Measurements from ENCODE around the gene HOXD9. TPM values are rescaled to one million over a fixed set of nuclear protein-coding genes. Genes with fewer than 3 reads are reported as not detected.

The HOXD9 gene
- polyA plus RNA-seq, 1 donor from 2014 or later = not detected

GRCh38 chr2:176124110-176124946, 1.8 kb downstream of the HOXD9 start:
- Histone ChIP-seq H3K36me3 (ENCODE audit: insufficient read depth, low read length) (no peaks in the 10 kb centered on the region), H3K9ac (ENCODE audit: low read length) (no peak overlapping the region), H3K27me3 (ENCODE audit: insufficient read depth, low read depth, low read length) (peaks cover 100% of the 10 kb centered on the region), H4K20me1 (ENCODE audit: insufficient read depth) (no peaks in the 10 kb centered on the region), H3K9me2 (ENCODE audit: insufficient read depth, low read length) (no peaks in the 10 kb centered on the region), H3K4me2 (ENCODE audit: low read length) (no peak overlapping the region), H3K79me2 (replicated peaks; ENCODE audit: insufficient read depth, low read length) (no peaks in the 10 kb centered on the region), H3F3A (ENCODE audit: insufficient read depth, low read length, poor library complexity, severe bottlenecking) (no peaks in the 10 kb centered on the region), H3K9me3 (ENCODE audit: low read length) (no peaks in the 10 kb centered on the region), H3K4me3 (ENCODE audit: low read length) (no peak overlapping the region), H3K27ac (ENCODE audit: low read length) (no peak overlapping the region), H2AFZ (ENCODE audit: low read depth, low read length) (no peak overlapping the region)
- TF ChIP-seq EZH2 (IDR thresholded peaks at IDR 0.05; ENCODE audit: borderline replicate concordance, insufficient read depth, low read length, poor library complexity, severe bottlenecking) (peak; percentile 22), TAF1 (IDR thresholded peaks at IDR 0.05; ENCODE audit: low read depth) (no peak)

GRCh38 chr2:176124947-176125771, 2.6 kb downstream of the HOXD9 start:
- Histone ChIP-seq H3K79me2 (replicated peaks; ENCODE audit: insufficient read depth, low read length) (no peaks in the 10 kb centered on the region), H3K27ac (ENCODE audit: low read length) (no peak overlapping the region), H2AFZ (ENCODE audit: low read depth, low read length) (no peak overlapping the region), H3K9ac (ENCODE audit: low read length) (no peak overlapping the region), H3K9me2 (ENCODE audit: insufficient read depth, low read length) (no peaks in the 10 kb centered on the region), H3K9me3 (ENCODE audit: low read length) (no peaks in the 10 kb centered on the region), H3F3A (ENCODE audit: insufficient read depth, low read length, poor library complexity, severe bottlenecking) (no peaks in the 10 kb centered on the region), H4K20me1 (ENCODE audit: insufficient read depth) (no peaks in the 10 kb centered on the region), H3K36me3 (ENCODE audit: insufficient read depth, low read length) (no peaks in the 10 kb centered on the region), H3K4me2 (ENCODE audit: low read length) (no peak overlapping the region), H3K4me3 (ENCODE audit: low read length) (no peak overlapping the region), H3K27me3 (ENCODE audit: insufficient read depth, low read depth, low read length) (peaks cover 97% of the 10 kb centered on the region)
- no peak for TF ChIP-seq POLR2AphosphoS5 (IDR thresholded peaks at IDR 0.05)
- TF ChIP-seq TAF1 (IDR thresholded peaks at IDR 0.05; ENCODE audit: low read depth) = no peak
- no peak for TF ChIP-seq EZH2 (IDR thresholded peaks at IDR 0.05; ENCODE audit: borderline replicate concordance, insufficient read depth, low read length, poor library complexity, severe bottlenecking)
- no peak for TF ChIP-seq CTCF (IDR thresholded peaks at IDR 0.05; ENCODE audit: poor library complexity, severe bottlenecking)
- no peak for TF ChIP-seq SMC3 (conservative IDR thresholded peaks at IDR 0.05; ENCODE audit: poor library complexity)

GRCh38 chr2:176125772-176126054, 3.2 kb downstream of the HOXD9 start:
- Histone ChIP-seq H3K27ac (ENCODE audit: low read length) (no peak overlapping the region), H3K9me3 (ENCODE audit: low read length) (no peaks in the 10 kb centered on the region), H3K9ac (ENCODE audit: low read length) (no peak overlapping the region), H3K4me3 (ENCODE audit: low read length) (no peak overlapping the region), H3K27me3 (ENCODE audit: insufficient read depth, low read depth, low read length) (peaks cover 97% of the 10 kb centered on the region), H3K4me2 (ENCODE audit: low read length) (no peak overlapping the region), H2AFZ (ENCODE audit: low read depth, low read length) (no peak overlapping the region), H3F3A (ENCODE audit: insufficient read depth, low read length, poor library complexity, severe bottlenecking) (no peaks in the 10 kb centered on the region), H3K79me2 (replicated peaks; ENCODE audit: insufficient read depth, low read length) (no peaks in the 10 kb centered on the region), H3K36me3 (ENCODE audit: insufficient read depth, low read length) (no peaks in the 10 kb centered on the region), H4K20me1 (ENCODE audit: insufficient read depth) (no peaks in the 10 kb centered on the region), H3K9me2 (ENCODE audit: insufficient read depth, low read length) (no peaks in the 10 kb centered on the region)
- TF ChIP-seq CTCF (IDR thresholded peaks at IDR 0.05; ENCODE audit: poor library complexity, severe bottlenecking) (no peak), EP300 (conservative IDR thresholded peaks at IDR 0.05; ENCODE audit: poor library complexity, severe bottlenecking) (no peak), RAD21 (conservative IDR thresholded peaks at IDR 0.05) (no peak), POLR2AphosphoS5 (IDR thresholded peaks at IDR 0.05) (no peak), MXI1 (conservative IDR thresholded peaks at IDR 0.05; ENCODE audit: poor library complexity, severe bottlenecking) (no peak), REST (IDR thresholded peaks at IDR 0.05; ENCODE audit: borderline replicate concordance) (no peak), TAF1 (IDR thresholded peaks at IDR 0.05; ENCODE audit: low read depth) (no peak), SMC3 (conservative IDR thresholded peaks at IDR 0.05; ENCODE audit: poor library complexity) (no peak), EZH2 (IDR thresholded peaks at IDR 0.05; ENCODE audit: borderline replicate concordance, insufficient read depth, low read length, poor library complexity, severe bottlenecking) (no peak)

All from neural cell (in vitro differentiated cells).